ENCODE data around the gene BRCA1. TPM values are rescaled to one million over a fixed set of nuclear protein-coding genes. Genes with fewer than 3 reads are reported as not detected.
A peak's percentile ranks its signal among the peaks of the same experiment; 100 is the strongest.

The BRCA1 gene
- total RNA-seq, 1 experiment from 2014 or later = 27.9 TPM

- H3K27me3 ChIP-seq (ENCODE audit: control insufficient read depth, insufficient read depth, low read length) = no peaks in the 10 kb centered on the region
- H3K4me3 ChIP-seq (ENCODE audit: insufficient read depth, low read depth, low read length) = no peak overlapping the region
- H3K36me3 ChIP-seq (replicated peaks; ENCODE audit: control insufficient read depth, insufficient read depth, low read length) = peaks cover 4% of the 10 kb centered on the region
- DNase-seq = peak; percentile 15
Measured at GRCh38 chr17:43030137-43030767, 94.9 kb downstream of the BRCA1 start.

GRCh38 chr17:43028221-43028861 is 96.8 kb downstream of the BRCA1 start:
- Histone ChIP-seq H3K27me3 (ENCODE audit: control insufficient read depth, insufficient read depth, low read length) (no peaks in the 10 kb centered on the region), H3K4me3 (ENCODE audit: insufficient read depth, low read depth, low read length) (no peak overlapping the region), H3K36me3 (replicated peaks; ENCODE audit: control insufficient read depth, insufficient read depth, low read length) (peaks cover 4% of the 10 kb centered on the region)
- peak; percentile 26 for DNase-seq

- peak; percentile 82 for DNase-seq
- no peaks in the 10 kb centered on the region for H3K27me3 ChIP-seq (ENCODE audit: control insufficient read depth, insufficient read depth, low read length)
- H3K4me3 ChIP-seq (ENCODE audit: insufficient read depth, low read depth, low read length) = no peak overlapping the region
- peaks cover 4% of the 10 kb centered on the region for H3K36me3 ChIP-seq (replicated peaks; ENCODE audit: control insufficient read depth, insufficient read depth, low read length)
Measured at GRCh38 chr17:43027091-43028032, 97.8 kb downstream of the BRCA1 start.

GRCh38 chr17:43026595-43026994 is 98.6 kb downstream of the BRCA1 start:
- peak; percentile 12 for DNase-seq
- H3K4me3 ChIP-seq (ENCODE audit: insufficient read depth, low read depth, low read length) = no peak overlapping the region
- no peaks in the 10 kb centered on the region for H3K27me3 ChIP-seq (ENCODE audit: control insufficient read depth, insufficient read depth, low read length)

GRCh38 chr17:43025766-43026537 is 99.2 kb downstream of the BRCA1 start:
- DNase-seq = peak; percentile 14
- Histone ChIP-seq H3K27me3 (ENCODE audit: control insufficient read depth, insufficient read depth, low read length) (no peaks in the 10 kb centered on the region), H3K4me3 (ENCODE audit: insufficient read depth, low read depth, low read length) (peak overlapping the region; percentile 73), H3K36me3 (replicated peaks; ENCODE audit: control insufficient read depth, insufficient read depth, low read length) (peaks cover 4% of the 10 kb centered on the region)

More at GRCh38 chr17:43026595-43026994, 98.6 kb downstream of the BRCA1 start:
- peaks cover 4% of the 10 kb centered on the region for H3K36me3 ChIP-seq (replicated peaks; ENCODE audit: control insufficient read depth, insufficient read depth, low read length)

- no peak for DNase-seq
- peak overlapping the region; percentile 73 for H3K4me3 ChIP-seq (ENCODE audit: insufficient read depth, low read depth, low read length)
- peaks cover 4% of the 10 kb centered on the region for H3K36me3 ChIP-seq (replicated peaks; ENCODE audit: control insufficient read depth, insufficient read depth, low read length)
- H3K27me3 ChIP-seq (ENCODE audit: control insufficient read depth, insufficient read depth, low read length) = no peaks in the 10 kb centered on the region
Measured at GRCh38 chr17:43025290-43025657, 99.9 kb downstream of the BRCA1 start.

GRCh38 chr17:43024407-43025289 is 100.5 kb downstream of the BRCA1 start, which contains the start of gene RND2:
Gene RND2 (plus strand): TSS chr17:43025231. CDS start chr17:43025348, 117 bp downstream.
- Histone ChIP-seq H3K4me3 (ENCODE audit: insufficient read depth, low read depth, low read length) (peak within 1 kb of the TSS; percentile 73), H3K27me3 (ENCODE audit: control insufficient read depth, insufficient read depth, low read length) (no peaks in the 10 kb centered on the region), H3K36me3 (replicated peaks; ENCODE audit: control insufficient read depth, insufficient read depth, low read length) (peaks cover 4% of the 10 kb centered on the region)
- peak; percentile 99 for DNase-seq

GRCh38 chr17:43021741-43022512 is 103.2 kb downstream of the BRCA1 start, which contains the start of gene VAT1:
Gene VAT1 (minus strand): TSS chr17:43022385. CDS start chr17:43022322, 63 bp downstream.
- H3K4me3 ChIP-seq (ENCODE audit: insufficient read depth, low read depth, low read length) = peak within 1 kb of the TSS; percentile 98
- peaks cover 12% of the 10 kb centered on the region for H3K36me3 ChIP-seq (replicated peaks; ENCODE audit: control insufficient read depth, insufficient read depth, low read length)
- H3K27me3 ChIP-seq (ENCODE audit: control insufficient read depth, insufficient read depth, low read length) = no peaks in the 10 kb centered on the region
- peak; percentile 96 for DNase-seq

GRCh38 chr17:43020789-43021740 is 104.1 kb downstream of the BRCA1 start:
- Histone ChIP-seq H3K4me3 (ENCODE audit: insufficient read depth, low read depth, low read length) (peak overlapping the region; percentile 98), H3K36me3 (replicated peaks; ENCODE audit: control insufficient read depth, insufficient read depth, low read length) (peaks cover 15% of the 10 kb centered on the region), H3K27me3 (ENCODE audit: control insufficient read depth, insufficient read depth, low read length) (no peaks in the 10 kb centered on the region)
- DNase-seq = peak; percentile 93

- Histone ChIP-seq H3K4me3 (ENCODE audit: insufficient read depth, low read depth, low read length) (no peak overlapping the region), H3K27me3 (ENCODE audit: control insufficient read depth, insufficient read depth, low read length) (no peaks in the 10 kb centered on the region), H3K36me3 (replicated peaks; ENCODE audit: control insufficient read depth, insufficient read depth, low read length) (peaks cover 17% of the 10 kb centered on the region)
- peak; percentile 42 for DNase-seq
Measured at GRCh38 chr17:43020030-43020621, 105.0 kb downstream of the BRCA1 start.

GRCh38 chr17:43019418-43019817 is 105.7 kb downstream of the BRCA1 start:
- Histone ChIP-seq H3K27me3 (ENCODE audit: control insufficient read depth, insufficient read depth, low read length) (no peaks in the 10 kb centered on the region), H3K36me3 (replicated peaks; ENCODE audit: control insufficient read depth, insufficient read depth, low read length) (peaks cover 17% of the 10 kb centered on the region), H3K4me3 (ENCODE audit: insufficient read depth, low read depth, low read length) (no peak overlapping the region)
- no peak for DNase-seq

Data from H7 (cell line).